HG03045 (cell line): Measurements from ENCODE around the gene CCDC201.
"Not testable (repeated sequence)": the region's sequence is repeated elsewhere in the genome, so short reads cannot be mapped to it uniquely, and the experiment has no call there.

Source experiments
- ATAC-seq: cut with Tn5 transposase; IDR thresholded peaks from one replicate; pipeline ENCODE4 v1.9.1; 2021; ENCODE audit warnings: mild to moderate bottlenecking, moderate library complexity; ENCODE audit not compliant: unreplicated experiment

The CCDC201 gene

DNA sequence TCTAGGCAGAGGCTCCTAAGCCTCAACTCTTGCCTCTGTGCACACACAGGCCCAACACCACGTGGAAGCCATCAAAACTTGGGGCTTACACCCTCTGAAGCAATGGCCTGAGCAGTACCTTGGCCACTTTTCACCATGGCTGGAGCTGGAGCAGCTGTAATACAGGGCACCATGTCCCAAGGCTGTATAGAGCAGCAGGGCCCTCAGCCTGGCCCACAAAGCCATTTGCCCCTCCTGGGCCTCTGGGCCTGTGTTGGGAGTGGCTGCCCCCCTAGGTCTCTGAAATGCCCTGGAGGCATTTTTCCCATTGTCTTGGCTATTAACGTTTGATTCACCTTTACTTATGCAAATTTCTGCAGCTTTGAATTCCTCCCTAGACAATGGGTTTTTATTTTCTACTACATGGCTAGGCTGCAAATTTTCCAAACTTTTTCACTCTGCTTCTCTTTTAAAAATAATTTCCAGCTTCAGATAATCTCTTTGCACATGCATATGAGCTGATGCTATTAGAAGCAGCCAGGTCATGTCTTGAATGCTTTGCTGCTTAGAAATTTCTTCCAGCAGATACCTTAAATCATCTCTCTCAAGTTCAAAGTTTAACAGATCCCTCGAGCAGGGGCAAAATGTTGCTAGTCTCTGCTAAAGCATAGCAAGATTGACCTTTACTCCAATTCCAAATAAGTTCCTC, 5.7 kb upstream of the CCDC201 start:
- ATAC-seq = no peak

DNA sequence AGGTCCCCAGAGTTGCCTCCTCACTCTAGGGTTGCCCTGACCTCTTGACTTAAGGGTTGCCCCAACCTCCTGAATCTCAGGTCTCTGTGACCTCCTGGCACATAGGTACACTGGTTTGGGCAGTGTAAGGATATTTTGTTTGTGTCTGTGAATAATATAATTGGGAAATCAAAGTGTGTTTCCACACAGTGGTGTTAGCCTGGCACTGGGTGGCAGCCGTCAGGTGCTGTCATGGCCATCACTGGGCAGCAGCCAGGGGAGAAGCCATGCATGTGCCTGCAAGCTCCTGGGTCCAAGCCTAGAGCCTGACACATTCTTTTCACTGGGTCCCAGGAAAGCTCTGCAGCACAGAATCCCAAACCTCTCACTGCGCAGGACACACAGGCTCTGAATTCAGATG, 3.6 kb upstream of the CCDC201 start:
- no peak for ATAC-seq

DNA sequence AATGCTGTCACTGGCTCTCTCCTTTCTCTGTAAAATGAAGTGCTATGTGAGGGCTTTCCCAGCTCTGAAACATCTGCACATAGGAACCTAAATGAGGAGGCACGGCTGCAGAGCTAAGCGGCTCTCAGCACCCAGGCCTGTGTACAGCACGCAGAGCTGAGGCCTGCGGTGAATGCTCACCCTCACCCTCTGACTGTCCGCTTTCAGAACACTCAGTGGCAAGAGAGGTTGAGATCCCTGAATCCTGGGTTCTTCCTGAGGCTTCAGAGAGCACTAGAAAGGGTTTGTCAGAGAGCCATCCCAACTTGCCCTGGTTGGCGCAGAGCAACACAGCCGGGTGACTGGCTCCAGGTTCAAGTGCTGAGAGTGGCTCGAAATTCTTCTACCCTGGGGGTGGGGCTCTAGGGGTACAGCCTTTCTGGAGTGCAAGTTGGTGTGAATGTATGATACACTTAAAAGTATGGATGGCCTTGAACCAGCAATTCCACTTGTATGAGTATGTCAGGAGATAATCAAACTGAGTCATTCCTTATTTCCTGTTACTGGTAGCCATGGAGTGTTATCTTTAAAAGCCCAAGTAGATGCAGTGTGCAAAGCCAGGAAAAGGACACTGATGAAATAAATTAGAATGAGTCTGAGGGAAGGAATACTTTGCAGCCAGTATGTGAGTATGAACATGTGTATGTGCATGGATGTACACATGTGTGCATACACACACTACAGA, 1.7 kb upstream of the CCDC201 start:
- ATAC-seq = no peak

DNA sequence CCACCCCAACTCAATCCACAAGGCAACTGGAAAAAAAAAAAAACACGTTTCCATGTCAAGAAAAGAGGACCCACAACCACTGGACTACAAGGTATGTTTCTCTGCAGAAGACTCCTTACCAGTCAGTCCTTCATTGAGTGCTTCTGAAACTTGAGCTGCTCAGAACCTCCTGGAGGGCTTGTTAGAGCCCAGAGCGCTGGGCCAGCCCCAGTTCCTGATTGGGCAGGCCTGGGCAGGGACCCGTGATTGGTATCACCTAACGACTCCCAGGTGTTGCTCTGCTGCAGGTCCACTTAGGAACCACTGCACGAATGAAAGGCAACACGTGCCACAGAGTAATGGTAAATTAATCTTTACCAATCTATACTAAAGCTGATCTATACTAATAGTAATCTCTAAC, 473 bp upstream of the CCDC201 start:
- ATAC-seq = no peak

DNA sequence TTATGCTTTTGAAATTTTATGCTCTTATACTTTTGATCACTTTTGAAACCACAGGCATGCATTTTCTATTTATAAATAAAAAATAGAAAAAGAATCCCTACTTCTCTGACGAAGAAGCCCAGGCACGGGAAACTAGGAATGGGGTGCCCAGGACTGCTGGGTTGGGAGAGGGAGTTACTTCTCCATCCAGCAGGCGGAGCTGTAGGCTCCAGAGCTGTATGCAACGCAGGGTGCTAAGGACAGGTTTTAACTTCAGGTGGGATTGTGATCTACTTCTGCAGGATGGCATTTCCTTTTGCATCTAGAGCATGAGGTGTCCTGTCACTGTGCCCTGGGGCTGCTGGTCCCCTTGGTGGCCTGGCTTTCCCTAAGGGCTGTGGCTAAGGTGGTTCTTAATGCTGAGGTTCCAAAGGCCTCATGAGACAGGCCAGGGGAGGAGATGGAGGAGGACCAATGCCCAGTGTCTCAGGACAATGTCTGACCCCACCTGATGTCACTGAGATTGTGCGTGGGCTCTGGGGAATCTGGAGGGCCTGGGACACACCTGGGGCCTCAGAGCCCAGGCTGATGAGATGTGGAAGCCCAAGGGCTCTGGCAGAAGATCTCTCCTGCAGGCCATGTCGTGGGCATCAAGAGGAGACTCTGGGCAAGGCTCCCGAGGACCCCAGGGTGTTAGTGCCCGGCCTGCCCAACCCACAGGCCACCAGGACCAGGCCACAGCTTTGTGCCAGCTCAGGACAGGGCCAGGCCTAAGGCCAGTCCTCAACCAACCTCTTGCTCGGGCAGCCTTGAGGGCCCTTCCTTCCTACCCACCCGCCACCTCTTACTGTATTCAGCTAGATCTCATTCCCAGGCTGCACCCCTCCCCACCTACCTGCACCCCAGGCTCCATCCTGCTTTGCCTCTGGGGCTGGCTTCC, 507 bp downstream of the CCDC201 start:
- ATAC-seq = no peak

DNA sequence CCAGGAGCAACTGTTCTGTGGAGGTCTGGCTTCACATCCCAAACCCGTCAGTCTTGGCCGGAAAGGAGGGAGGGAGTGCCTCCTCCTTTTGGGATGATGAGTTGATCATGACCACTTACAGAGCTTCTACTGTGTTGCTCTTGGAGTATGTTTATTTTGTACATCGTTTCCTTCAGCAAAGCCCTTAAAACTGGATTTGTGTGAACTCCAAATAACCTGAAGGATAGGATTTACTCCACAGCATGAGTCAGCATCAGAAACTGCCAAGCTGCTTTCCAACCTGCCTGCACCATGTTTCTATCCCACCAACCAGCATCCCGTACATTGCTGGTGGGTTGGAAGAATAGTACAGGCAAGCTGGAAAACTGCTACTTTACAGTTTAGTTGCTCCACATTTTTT, 3.5 kb downstream of the CCDC201 start:
- ATAC-seq = no peak

DNA sequence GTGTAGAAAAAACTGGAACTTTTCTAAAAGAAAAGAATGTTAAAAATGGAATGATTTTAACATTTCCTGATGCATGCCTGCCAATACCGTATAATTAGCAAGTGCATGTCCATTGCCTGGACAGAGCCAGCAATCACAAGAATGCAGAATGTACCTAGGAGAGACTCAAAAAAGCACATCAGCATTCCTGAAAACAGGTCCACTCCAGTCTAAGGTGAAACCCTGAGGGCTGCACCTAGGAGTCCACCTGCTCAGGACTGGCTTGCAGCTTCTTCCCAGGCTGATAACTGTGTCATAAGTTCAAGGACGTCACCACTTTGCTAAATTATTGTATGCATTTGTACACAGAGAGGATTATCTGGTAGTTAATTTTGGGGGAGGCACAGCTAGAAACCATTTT, 5.4 kb downstream of the CCDC201 start:
- no peak for ATAC-seq

DNA sequence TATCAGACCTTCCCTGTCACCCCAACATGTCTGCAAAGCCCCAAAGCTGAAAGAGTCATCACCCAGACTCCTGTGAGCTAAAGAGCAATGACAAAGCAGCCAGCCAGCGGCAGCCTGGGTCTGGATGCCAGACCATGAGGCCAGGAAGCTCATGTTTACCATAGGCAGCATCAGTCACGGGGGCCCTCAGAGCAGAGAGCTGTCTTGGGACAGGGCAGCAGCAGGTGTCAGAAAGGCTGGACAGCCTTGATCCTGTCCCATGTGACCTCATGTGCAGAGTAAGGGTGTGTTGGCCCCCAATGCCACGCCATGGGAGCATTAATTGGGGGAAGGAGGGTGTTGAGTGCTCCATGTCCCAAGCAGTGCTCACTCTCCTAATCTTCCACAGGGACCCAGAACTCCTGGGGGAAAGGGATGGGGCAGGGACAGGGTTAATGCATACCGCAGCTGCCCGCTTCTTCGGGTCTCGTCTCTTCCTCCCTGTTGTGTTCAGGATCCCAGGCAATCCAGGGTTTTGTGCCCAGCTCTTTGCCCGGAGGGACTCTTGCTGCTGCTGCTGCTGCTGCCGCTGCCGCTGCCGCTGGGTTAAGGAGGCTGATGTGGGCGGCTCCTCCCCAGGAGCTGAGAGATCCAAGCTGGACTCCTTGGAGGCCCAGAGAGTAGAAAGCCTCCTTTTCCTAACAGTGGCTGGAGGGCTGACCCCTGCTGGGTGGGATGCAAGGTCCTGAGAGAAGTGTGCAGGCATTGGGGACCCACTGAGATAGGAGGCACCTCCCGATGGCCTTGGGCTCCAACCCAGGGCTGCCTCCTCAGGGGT, 7.1 kb downstream of the CCDC201 start:
- no peak for ATAC-seq

DNA sequence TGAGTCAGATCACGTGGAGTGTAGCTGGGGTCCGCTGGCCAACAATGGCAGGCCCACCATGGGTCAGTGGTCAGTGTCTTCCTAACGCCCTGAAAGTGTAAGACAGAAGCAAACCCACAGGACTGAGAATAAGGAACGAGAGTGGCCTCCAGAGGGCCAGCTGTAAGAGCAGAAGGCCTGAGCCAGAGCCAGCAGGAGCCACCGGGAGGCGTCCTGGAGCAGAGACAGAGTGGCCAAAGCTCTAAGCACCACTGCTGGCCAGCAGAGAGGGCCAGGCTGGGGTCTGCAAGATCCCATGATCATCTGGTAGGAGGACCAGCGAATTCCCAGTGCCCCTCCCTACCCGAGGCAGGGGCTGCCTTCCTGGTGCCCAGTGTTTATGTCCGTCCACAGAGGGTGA, 9.2 kb downstream of the CCDC201 start:
- no peak for ATAC-seq

DNA sequence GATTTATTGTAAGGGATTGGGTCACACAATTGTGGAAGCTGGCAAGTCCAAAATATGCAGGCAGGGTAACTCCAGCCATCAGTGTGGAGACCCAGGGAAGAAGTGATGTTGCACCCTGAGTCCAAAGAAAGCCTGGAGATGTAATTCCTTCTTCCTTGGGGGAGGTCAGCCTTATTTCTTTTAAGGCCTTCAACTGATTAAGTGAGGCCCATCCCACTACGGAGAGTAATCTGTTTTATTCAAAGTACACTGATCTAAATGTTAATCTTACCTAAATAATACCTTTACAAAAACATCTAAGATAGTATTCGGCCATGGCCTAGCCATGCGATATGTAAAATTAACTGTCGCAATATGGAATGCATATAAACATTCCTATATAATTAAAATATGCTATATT, 16.0 kb downstream of the CCDC201 start:
- not testable (repeated sequence) for ATAC-seq

DNA sequence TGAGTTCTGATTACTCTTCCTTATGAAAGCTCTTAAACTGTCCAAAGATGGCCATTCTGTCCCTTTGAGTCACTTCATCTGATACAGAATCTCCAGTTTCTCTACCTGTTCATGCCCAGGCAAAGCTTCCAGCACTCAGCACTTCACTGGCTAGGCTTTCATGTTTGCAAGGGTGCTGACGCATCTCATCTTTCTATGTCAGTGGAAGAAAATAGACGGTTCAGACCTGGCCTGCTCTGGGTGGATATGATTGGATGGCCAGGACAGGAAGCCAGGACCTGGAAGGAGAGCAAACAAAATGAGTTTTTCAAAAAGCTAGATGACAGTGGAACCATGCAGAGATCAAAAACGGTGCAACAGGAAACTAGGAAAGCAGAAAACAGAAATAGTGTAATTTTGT, 17.2 kb downstream of the CCDC201 start:
- not testable (repeated sequence) for ATAC-seq

DNA sequence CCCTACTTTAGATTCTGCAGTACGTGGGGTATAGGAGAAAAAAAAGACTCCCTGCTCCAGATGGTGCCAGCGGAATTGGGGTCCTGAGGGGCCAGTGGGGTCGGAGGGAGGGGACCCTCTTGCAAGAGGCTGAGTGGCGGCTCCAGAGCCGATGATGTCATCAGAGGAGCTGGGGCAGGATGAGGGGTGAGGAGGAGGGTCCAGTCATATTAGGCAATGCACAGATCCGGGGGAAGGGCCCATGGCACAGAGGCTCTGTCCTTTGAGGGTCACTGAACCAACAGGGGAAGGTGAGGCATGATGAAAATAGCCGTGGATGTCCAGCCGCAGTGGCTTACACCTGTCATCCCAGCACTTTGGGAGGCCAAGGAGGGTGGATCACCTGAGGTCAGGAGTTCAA, 19.4 kb downstream of the CCDC201 start:
- ATAC-seq = not testable (repeated sequence)

DNA sequence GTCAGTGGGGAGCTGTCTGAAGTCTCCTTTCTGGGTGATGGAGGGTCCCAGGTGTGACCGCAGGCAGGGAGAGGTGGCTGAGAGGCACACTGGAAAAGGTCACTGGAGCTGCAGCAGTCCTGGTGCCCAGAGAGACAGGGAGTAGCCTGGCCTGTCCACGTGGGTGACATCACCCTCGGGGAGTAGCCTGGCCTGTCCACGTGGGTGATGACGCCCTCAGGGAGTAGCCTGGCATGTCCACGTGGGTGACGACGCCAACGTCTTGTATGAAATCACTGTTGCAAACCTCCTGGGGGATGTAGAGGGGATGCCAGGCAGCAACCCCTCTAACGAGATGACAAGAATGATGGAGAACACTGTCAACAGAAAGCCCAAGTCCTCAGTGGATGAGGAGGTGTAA, 19.9 kb downstream of the CCDC201 start:
- not testable (repeated sequence) for ATAC-seq

DNA sequence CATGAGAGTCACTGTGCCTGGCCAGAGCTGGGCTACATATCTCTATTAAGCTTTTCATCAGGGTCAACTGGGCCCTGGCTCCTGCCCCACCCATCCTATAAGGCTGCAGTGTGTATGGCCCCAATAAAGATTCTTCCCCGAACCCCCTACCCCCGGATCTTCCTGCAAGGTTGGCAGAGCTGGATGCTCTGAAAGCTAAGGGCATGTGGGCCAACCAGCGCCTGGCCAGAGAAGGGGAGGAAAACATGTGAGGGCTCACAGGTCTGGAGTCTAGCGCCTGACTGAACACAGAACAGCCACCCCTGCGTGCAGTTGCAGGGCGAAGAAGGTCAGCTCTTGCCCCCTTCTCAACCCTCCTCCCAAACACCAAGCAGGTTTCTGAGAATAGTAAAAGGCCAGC, 24.1 kb downstream of the CCDC201 start:
- not testable (repeated sequence) for ATAC-seq

DNA sequence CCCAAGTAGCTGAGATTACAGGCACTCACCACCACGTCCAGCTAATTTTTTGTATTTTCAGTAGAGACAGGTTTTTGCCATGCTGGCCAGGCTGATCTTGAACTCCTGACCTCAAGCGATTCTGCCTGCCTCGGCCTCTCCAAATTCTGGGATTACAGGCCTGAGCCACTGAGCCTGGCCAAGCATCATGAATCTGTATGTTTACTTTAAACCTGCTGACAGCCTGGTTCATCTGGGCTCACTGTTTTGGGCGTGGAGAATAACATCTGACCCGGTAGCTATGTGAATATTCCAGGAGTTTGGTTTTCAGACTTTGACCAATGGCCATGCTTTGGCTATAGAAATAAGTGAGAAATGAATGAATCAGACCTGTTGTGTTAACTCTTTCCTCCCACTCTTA, 26.3 kb downstream of the CCDC201 start:
- ATAC-seq = not testable (repeated sequence)

DNA sequence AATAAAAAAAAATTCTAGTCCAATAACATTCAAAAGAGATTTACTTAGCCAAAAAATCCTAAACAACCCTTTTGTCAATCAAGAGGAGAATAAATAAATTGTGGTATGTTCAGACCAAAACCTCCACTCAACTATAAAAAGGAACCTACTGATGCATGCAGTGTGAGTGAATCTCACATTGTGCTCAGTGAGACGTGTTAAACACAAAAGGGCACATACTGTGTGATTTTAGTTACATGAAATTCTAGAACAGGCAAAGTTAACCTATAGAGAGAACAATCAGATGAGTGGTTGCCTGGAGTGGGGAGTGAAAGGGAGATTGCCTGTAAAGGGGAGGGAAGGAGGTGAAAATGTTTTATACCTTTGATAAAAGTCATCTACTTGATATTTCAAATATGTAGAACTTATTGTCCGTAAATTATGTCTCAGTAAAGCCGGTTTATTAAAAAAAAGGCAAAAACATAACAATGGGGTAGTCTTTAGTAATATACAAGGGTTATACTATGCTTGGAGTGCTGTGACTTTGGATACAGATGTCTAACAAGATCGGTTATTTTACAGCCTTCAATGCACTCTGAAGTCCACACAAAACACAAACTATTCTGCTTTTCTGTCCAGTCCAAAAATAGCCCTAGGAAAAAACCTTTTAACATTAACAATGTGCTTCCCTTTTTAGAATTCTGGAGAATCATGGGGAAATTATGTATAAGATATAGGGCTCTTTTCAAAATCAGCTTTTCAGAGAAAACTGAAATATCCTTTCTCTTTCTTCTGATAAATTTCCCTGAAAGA, 30.8 kb downstream of the CCDC201 start:
- ATAC-seq = not testable (repeated sequence)

DNA sequence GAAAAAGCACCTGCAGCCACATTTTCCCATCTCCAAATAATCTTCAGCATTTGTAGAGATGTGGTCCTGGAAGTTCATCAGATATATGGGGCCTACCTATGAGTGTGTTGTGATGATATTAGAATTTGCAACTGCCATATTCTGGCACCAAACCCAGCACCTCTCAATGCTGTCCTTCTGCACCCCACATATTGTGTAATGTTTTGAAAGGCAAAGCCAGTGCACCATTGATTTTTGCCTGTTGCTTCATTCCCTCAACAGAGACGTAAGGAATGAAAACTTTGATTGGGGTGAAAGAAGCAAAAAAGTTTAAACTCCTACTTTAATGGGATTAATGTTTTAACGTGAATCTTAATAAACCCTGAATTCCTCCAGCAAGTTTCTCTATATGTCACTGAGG, 34.0 kb downstream of the CCDC201 start:
- not testable (repeated sequence) for ATAC-seq

DNA sequence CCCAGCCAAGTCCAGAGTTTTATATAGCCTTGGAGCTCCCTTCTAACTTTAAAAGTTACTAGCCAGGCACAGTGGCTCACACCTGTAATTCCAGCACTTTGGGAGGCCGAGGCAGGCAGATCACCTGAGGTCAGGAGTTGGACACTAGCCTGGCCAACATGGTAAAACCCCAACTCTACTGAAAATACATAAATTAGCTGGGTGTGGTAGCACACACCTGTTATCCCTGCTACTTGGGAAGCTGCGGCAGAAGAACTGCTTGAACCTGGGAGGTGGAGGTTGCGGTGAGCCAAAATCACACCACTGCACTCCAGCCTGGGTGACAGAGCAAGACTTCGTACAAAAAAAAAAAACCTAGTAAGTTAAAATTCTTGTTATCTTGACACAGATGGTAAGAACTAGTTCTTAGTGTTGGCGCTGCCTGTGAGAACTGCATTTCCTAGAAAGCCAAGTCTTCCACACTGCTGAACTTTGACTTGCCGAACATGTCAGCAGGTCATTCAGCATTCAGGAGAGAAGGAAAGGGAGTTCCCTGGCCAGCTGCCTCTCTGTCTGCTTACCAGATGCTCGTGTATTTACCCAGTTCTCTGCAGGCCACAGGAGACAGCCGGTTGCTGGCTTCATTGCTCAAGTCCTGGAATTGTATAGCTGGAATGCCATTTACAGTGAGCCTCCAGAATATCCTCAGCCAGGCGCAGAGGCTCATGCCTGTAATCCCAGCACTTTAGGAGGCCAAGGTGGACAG, 40.3 kb downstream of the CCDC201 start:
- not testable (repeated sequence) for ATAC-seq

DNA sequence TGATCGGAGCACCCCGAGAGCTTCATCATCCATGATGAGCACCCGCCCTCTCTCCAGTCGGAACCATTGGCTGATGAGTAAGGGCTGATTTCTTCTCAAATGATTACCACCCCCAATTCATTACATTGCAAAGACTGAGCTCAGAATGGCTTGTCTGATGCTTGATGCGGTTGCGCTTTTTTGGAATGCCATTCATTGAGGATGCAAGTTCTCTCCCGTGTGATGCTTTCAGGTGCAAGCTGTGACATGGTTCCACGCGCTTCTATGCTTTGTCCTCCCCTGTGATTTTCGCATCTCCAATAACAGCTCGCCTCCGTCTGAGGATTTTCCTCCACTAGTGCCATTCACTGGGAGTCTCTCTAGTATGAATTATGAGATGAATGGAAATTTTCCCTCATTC, 43.0 kb downstream of the CCDC201 start:
- ATAC-seq = not testable (repeated sequence)
